ENCODE measurements around the gene BANP.

DNA sequence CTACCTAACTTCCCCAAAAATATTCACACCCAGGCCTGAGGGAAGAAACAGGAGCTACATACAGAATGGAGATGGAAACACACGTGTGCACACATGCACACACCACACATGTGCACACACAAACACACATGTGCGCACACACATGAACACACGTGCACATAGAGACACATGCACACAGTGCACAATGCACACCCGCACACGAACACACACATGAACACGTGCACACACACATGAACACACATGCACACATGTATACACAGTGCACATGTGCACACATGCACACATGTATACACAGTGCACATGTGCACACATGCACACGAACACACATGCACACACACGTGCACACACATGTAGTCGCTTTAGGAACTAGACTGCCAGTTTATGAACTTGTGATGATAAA, 33.7 kb upstream of the BANP start:
- TF ChIP-seq, protein P1, sequence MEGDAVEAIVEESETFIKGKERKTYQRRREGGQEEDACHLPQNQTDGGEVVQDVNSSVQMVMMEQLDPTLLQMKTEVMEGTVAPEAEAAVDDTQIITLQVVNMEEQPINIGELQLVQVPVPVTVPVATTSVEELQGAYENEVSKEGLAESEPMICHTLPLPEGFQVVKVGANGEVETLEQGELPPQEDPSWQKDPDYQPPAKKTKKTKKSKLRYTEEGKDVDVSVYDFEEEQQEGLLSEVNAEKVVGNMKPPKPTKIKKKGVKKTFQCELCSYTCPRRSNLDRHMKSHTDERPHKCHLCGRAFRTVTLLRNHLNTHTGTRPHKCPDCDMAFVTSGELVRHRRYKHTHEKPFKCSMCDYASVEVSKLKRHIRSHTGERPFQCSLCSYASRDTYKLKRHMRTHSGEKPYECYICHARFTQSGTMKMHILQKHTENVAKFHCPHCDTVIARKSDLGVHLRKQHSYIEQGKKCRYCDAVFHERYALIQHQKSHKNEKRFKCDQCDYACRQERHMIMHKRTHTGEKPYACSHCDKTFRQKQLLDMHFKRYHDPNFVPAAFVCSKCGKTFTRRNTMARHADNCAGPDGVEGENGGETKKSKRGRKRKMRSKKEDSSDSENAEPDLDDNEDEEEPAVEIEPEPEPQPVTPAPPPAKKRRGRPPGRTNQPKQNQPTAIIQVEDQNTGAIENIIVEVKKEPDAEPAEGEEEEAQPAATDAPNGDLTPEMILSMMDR (IDR thresholded peaks at IDR 0.05; ENCODE audit: poor library complexity): no peak
- TF ChIP-seq EZH2 (IDR thresholded peaks at IDR 0.05; ENCODE audit: borderline replicate concordance): no peak
